ENCODE measurements around the gene LMO1. TPM values are rescaled to one million over a fixed set of nuclear protein-coding genes. Genes with fewer than 3 reads are reported as not detected.
A peak's percentile ranks its signal among the peaks of the same experiment; 100 is the strongest.

LMO1 gene
- total RNA-seq, 6 experiments from 2014 or later = not detected

DNA sequence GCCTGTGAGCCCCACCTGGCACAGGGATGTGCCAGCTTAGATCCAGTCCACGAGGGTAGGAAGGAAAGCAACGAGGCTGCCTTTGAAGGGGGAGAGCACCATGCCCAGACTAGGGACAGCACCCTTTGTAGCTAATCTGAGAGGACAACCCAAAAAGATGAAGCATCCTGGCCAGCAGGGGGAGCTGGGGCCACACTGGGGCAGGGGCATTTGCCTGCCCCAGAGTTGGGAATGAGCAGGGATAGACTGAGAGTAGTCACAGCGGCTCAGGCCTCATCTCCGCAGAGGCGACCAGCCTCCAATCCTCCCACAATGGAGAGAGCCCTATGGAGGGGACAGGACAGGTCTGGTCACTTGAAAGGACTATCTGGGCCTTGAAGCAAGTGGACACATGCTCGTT lies 16.4 kb downstream of the LMO1 start:
- peak; percentile 65 to 81 (median 74) for ATAC-seq
- no peaks in the 10 kb centered on the region for H3K27me3 ChIP-seq
- no peaks in the 10 kb centered on the region for H3K9me3 ChIP-seq
- no peak overlapping the region for H3K4me3 ChIP-seq
- TF ChIP-seq, protein P1, sequence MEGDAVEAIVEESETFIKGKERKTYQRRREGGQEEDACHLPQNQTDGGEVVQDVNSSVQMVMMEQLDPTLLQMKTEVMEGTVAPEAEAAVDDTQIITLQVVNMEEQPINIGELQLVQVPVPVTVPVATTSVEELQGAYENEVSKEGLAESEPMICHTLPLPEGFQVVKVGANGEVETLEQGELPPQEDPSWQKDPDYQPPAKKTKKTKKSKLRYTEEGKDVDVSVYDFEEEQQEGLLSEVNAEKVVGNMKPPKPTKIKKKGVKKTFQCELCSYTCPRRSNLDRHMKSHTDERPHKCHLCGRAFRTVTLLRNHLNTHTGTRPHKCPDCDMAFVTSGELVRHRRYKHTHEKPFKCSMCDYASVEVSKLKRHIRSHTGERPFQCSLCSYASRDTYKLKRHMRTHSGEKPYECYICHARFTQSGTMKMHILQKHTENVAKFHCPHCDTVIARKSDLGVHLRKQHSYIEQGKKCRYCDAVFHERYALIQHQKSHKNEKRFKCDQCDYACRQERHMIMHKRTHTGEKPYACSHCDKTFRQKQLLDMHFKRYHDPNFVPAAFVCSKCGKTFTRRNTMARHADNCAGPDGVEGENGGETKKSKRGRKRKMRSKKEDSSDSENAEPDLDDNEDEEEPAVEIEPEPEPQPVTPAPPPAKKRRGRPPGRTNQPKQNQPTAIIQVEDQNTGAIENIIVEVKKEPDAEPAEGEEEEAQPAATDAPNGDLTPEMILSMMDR (IDR thresholded peaks at IDR 0.05) = peak; percentile 47 to 60 (median 52)
- no peak for TF ChIP-seq POLR2A (IDR thresholded peaks at IDR 0.05)
- H3K36me3 ChIP-seq = no peaks in the 10 kb centered on the region
- intact Hi-C loops (cut with DNase I) = no loop called here
- DNase-seq = peak in 2 of 3 donors; percentile 51 to 59
- no peaks in the 10 kb centered on the region for H3K4me1 ChIP-seq
- 27% methylated on average over 2 of the region's 6 CpGs for WGBS (ENCODE audit: insufficient coverage, low coverage, low lambda C conversion rate, missing lambda C conversion rate)
- no peak overlapping the region for H3K27ac ChIP-seq

DNA sequence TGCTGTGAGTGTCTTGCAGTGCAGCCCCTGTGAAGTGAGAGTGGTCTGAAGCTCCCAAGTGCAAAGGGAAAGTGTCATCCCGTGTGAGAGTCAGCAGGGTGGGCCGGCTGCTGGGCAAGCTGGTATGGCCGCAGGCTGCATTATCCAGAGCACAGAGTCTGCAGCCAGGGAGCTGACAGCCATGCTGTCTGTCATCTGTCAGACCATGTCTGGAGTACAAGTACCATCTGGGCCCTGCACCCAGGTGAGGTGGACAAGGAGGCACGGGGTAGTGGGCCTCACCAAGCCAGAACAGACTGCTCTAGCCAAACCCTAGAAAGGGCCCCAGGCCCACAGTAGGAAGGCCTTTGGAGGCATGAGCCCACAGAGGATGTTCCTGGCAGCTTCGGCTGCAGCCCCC lies 20.2 kb downstream of the LMO1 start:
- no peak for ATAC-seq
- H3K9me3 ChIP-seq = no peaks in the 10 kb centered on the region
- no peak for DNase-seq

DNA sequence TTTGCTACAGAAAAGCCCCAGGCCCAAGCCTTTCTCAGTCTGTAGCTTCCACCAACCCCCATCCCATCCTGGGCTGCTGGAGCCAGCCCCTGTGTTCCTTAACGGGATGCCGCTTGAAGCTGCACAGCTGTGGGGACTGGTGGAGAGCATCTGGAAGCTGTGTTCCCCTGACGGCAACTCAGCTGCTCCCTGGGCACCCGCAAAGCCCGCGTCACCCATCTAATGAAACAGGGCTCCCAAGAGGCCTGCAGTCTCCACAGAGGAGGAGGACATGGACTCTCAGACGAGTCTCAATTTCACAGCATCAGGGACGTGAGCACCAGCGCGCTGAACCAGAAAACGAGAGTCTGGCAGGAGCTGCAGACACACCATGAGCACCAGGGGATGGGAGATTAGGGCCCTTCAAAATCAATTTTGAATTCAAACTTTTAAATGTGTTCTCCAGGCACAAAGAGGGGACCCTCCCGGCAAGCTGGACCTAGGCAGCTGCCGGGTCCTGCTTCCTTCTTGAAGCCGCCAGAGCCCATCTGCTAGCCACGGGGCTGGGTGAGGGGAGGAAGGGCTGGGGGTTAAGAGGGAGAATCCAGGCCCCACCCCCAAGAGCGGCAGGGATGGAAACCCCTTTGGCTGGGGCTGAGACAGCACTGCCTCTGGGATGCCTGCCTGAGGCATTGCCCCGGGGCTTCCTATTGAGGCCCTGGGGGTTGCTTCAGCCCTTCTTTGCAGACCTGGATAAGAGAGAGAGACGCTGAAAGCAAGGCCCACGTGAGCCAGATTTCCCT lies 21.0 kb downstream of the LMO1 start:
- intact Hi-C loops (cut with DNase I) = no loop called here
- H3K36me3 ChIP-seq = no peaks in the 10 kb centered on the region
- H3K27me3 ChIP-seq = no peaks in the 10 kb centered on the region

More for the DNA sequence above, 20.2 kb downstream of the LMO1 start:
- Histone ChIP-seq H3K4me1 (no peaks in the 10 kb centered on the region), H3K36me3 (no peaks in the 10 kb centered on the region), H3K4me3 (no peak overlapping the region), H3K27ac (no peak overlapping the region), H3K27me3 (no peaks in the 10 kb centered on the region)
- TF ChIP-seq POLR2A (IDR thresholded peaks at IDR 0.05) = no peak
- TF ChIP-seq, protein P1 (IDR thresholded peaks at IDR 0.05) = no peak
- intact Hi-C loops (cut with DNase I) = no loop called here
- no CpG with 5 or more reads among the region's 5 CpGs for WGBS (ENCODE audit: insufficient coverage, low coverage, low lambda C conversion rate, missing lambda C conversion rate)

DNA sequence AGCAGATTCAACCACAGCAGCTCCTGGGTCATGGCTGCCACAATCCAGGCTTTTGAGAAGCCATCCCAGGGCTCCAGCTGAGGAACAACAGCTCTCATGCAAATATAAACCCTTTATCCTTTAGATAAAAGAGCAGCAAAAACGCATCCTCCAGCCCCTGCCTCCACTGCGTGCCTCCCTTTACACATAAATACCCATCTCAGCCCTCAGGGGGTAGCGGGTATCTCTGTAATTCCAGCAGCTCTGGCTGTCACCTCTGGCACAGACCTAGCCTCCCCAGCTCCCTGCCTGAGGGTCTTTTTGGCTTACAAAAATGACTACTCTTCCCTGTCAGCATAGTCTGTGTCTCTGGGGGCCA lies 21.6 kb downstream of the LMO1 start:
- Histone ChIP-seq H3K4me1 (no peaks in the 10 kb centered on the region), H3K27me3 (no peaks in the 10 kb centered on the region), H3K9me3 (no peaks in the 10 kb centered on the region), H3K4me3 (no peak overlapping the region), H3K36me3 (no peaks in the 10 kb centered on the region), H3K27ac (no peak overlapping the region)
- intact Hi-C loops (cut with DNase I) = no loop called here
- DNase-seq (no peak), ATAC-seq (no peak)
- TF ChIP-seq POLR2A (IDR thresholded peaks at IDR 0.05) = no peak
- TF ChIP-seq, protein P1 (IDR thresholded peaks at IDR 0.05) = no peak
- WGBS (ENCODE audit: insufficient coverage, low coverage, low lambda C conversion rate, missing lambda C conversion rate) = 31% methylated on average over 2 of the region's 3 CpGs

More for the DNA sequence above, 21.0 kb downstream of the LMO1 start:
- Histone ChIP-seq H3K27ac (no peak overlapping the region), H3K4me3 (no peak overlapping the region), H3K9me3 (no peaks in the 10 kb centered on the region), H3K4me1 (no peaks in the 10 kb centered on the region)
- no peak for TF ChIP-seq POLR2A (IDR thresholded peaks at IDR 0.05)
- TF ChIP-seq, protein P1 (IDR thresholded peaks at IDR 0.05) = no peak
- DNase-seq (no peak), ATAC-seq (no peak)
- 51% methylated on average over 3 of the region's 19 CpGs for WGBS (ENCODE audit: insufficient coverage, low coverage, low lambda C conversion rate, missing lambda C conversion rate)

All from right lobe of liver (tissue), 6 donors.